OCI-LY1 (cell line): ENCODE measurements around the gene SLC1A2.

Experiments
- H2AFZ ChIP-seq: fragments of 200-600 bp; sonication (generic), shearing (Covaris generic); 2 replicates; pipeline ENCODE4 v1.6.0; 2014; ENCODE audit warnings: antibody characterized with exemption, mild to moderate bottlenecking, low read length
- H3F3A ChIP-seq: fragments of 200-600 bp; sonication (generic), shearing (Covaris generic); 2 replicates; pipeline ENCODE4 v1.6.0; 2014; ENCODE audit warnings: mild to moderate bottlenecking, antibody characterized with exemption, low read length, moderate library complexity; ENCODE audit not compliant: insufficient read depth
- H3K27ac ChIP-seq: fragments of 200-600 bp; sonication (generic); 2 replicates; pipeline ENCODE4 v1.5.1; 2014; ENCODE audit warnings: low read length, mixed run types, mild to moderate bottlenecking, low read depth; ENCODE audit not compliant: poor library complexity, severe bottlenecking
- H3K27me3 ChIP-seq: fragments of 200-600 bp; sonication (generic); 2 replicates; pipeline ENCODE4 v1.6.0; 2014; ENCODE audit warnings: antibody characterized with exemption, mild to moderate bottlenecking, low read length, moderate library complexity; ENCODE audit not compliant: insufficient read depth
- H3K36me3 ChIP-seq: fragments of 200-600 bp; sonication (generic); 2 replicates; pipeline ENCODE4 v1.6.1; 2014; ENCODE audit warnings: mild to moderate bottlenecking, antibody characterized with exemption, low read length, moderate library complexity, mixed read lengths; ENCODE audit not compliant: insufficient read depth
- H3K4me1 ChIP-seq: fragments of 200-600 bp; sonication (generic); 2 replicates; pipeline ENCODE4 v1.5.1; 2014; ENCODE audit warnings: mild to moderate bottlenecking, low read length, moderate library complexity; ENCODE audit not compliant: insufficient read depth, severe bottlenecking
- H3K4me2 ChIP-seq: fragments of 200-600 bp; sonication (generic), shearing (Covaris generic); 2 replicates; pipeline ENCODE4 v1.6.1; 2014; ENCODE audit warnings: low read length
- H3K4me3 ChIP-seq: fragments of 200-600 bp; sonication (generic); 2 replicates; pipeline ENCODE4 v1.5.1; 2014; ENCODE audit warnings: low read length, low read depth, mild to moderate bottlenecking, mixed read lengths; ENCODE audit not compliant: poor library complexity, severe bottlenecking
- H3K79me2 ChIP-seq: fragments of 200-600 bp; shearing (Covaris generic); 2 replicates; pipeline ENCODE4 v1.6.1; 2016; ENCODE audit warnings: mixed run types, low read length, mixed read lengths; ENCODE audit not compliant: insufficient read depth
- H3K9ac ChIP-seq: fragments of 200-600 bp; sonication (generic), shearing (Covaris generic); 2 replicates; pipeline ENCODE4 v1.6.1; 2014; ENCODE audit warnings: mild to moderate bottlenecking, low read length, mixed read lengths
- H3K9me2 ChIP-seq: fragments of 200-600 bp; sonication (generic), shearing (Covaris generic); 2 replicates; pipeline ENCODE4 v1.6.1; 2014; ENCODE audit warnings: low read depth, mild to moderate bottlenecking, low read length, mixed read lengths
- H3K9me3 ChIP-seq: fragments of 200-600 bp; shearing (Covaris generic); 2 replicates; pipeline ENCODE4 v1.6.1; 2014; ENCODE audit warnings: low read length, mixed read lengths
- H4K20me1 ChIP-seq: fragments of 200-600 bp; sonication (generic), shearing (Covaris generic); 2 replicates; pipeline ENCODE4 v1.6.0; 2016; ENCODE audit warnings: mild to moderate bottlenecking, low read length; ENCODE audit not compliant: insufficient read depth
- CTCF ChIP-seq: fragments of 200-600 bp; sonication (generic), shearing (Covaris generic); IDR thresholded peaks from 2 replicates; pipeline ENCODE4 v1.5.1; 2017; ENCODE audit warnings: mild to moderate bottlenecking, antibody characterized with exemption, low read length, moderate library complexity, mixed read lengths
- EZH2 ChIP-seq: fragments of 200-600 bp; sonication (generic), shearing (Covaris generic); IDR thresholded peaks from 2 replicates; pipeline ENCODE4 v1.8.0; 2017; ENCODE audit warnings: borderline replicate concordance, mixed run types, mild to moderate bottlenecking, antibody characterized with exemption, low read length, moderate library complexity, mixed read lengths

The SLC1A2 gene

GRCh38 chr11:35265755-35266454 lies 153.5 kb downstream of the SLC1A2 start:
- H3K79me2 ChIP-seq = no peaks in the 10 kb centered on the region
- H3K4me2 ChIP-seq = no peak overlapping the region
- no peaks in the 10 kb centered on the region for H3F3A ChIP-seq
- no peak overlapping the region for H3K9ac ChIP-seq
- H3K27ac ChIP-seq = no peak overlapping the region
- no peaks in the 10 kb centered on the region for H3K36me3 ChIP-seq
- no peaks in the 10 kb centered on the region for H3K4me1 ChIP-seq
- H4K20me1 ChIP-seq = no peaks in the 10 kb centered on the region
- no peak for TF ChIP-seq EZH2
- no peak for TF ChIP-seq CTCF
- H3K4me3 ChIP-seq = no peak overlapping the region
- no peaks in the 10 kb centered on the region for H3K9me2 ChIP-seq
- H3K9me3 ChIP-seq = no peaks in the 10 kb centered on the region
- no peak overlapping the region for H2AFZ ChIP-seq
- H3K27me3 ChIP-seq = no peaks in the 10 kb centered on the region

- no peak overlapping the region for H3K27ac ChIP-seq
- H4K20me1 ChIP-seq = no peaks in the 10 kb centered on the region
- no peaks in the 10 kb centered on the region for H3K9me2 ChIP-seq
- no peaks in the 10 kb centered on the region for H3K9me3 ChIP-seq
- H3K79me2 ChIP-seq = no peaks in the 10 kb centered on the region
- H3K36me3 ChIP-seq = no peaks in the 10 kb centered on the region
- no peak overlapping the region for H3K4me2 ChIP-seq
- H3K4me3 ChIP-seq = no peak overlapping the region
- TF ChIP-seq CTCF = no peak
- TF ChIP-seq EZH2 = no peak
- no peaks in the 10 kb centered on the region for H3K4me1 ChIP-seq
- H3F3A ChIP-seq = no peaks in the 10 kb centered on the region
- H3K27me3 ChIP-seq = no peaks in the 10 kb centered on the region
- H2AFZ ChIP-seq = no peak overlapping the region
- no peak overlapping the region for H3K9ac ChIP-seq
Measured at GRCh38 chr11:35262735-35263134, 156.6 kb downstream of the SLC1A2 start.

- no peaks in the 10 kb centered on the region for H4K20me1 ChIP-seq
- H3K79me2 ChIP-seq = no peaks in the 10 kb centered on the region
- H3K27ac ChIP-seq = no peak overlapping the region
- no peaks in the 10 kb centered on the region for H3K9me2 ChIP-seq
- H3K4me2 ChIP-seq = no peak overlapping the region
- H3K9ac ChIP-seq = no peak overlapping the region
- H3F3A ChIP-seq = no peaks in the 10 kb centered on the region
- no peaks in the 10 kb centered on the region for H3K36me3 ChIP-seq
- no peaks in the 10 kb centered on the region for H3K27me3 ChIP-seq
- H3K4me1 ChIP-seq = no peaks in the 10 kb centered on the region
- H3K9me3 ChIP-seq = no peaks in the 10 kb centered on the region
- no peak overlapping the region for H2AFZ ChIP-seq
- TF ChIP-seq CTCF (no peak), EZH2 (no peak)
- no peak overlapping the region for H3K4me3 ChIP-seq
Measured at GRCh38 chr11:35262056-35262455, 157.3 kb downstream of the SLC1A2 start.
